HG03565 (cell line): Measurements from ENCODE around the gene PKNOX2.

ENCODE experiments used
- ATAC-seq: cut with Tn5 transposase; IDR thresholded peaks from one replicate; pipeline ENCODE4 v1.9.1; 2021; ENCODE audit warnings: mild to moderate bottlenecking, moderate library complexity; ENCODE audit not compliant: unreplicated experiment

Gene PKNOX2, protein sequence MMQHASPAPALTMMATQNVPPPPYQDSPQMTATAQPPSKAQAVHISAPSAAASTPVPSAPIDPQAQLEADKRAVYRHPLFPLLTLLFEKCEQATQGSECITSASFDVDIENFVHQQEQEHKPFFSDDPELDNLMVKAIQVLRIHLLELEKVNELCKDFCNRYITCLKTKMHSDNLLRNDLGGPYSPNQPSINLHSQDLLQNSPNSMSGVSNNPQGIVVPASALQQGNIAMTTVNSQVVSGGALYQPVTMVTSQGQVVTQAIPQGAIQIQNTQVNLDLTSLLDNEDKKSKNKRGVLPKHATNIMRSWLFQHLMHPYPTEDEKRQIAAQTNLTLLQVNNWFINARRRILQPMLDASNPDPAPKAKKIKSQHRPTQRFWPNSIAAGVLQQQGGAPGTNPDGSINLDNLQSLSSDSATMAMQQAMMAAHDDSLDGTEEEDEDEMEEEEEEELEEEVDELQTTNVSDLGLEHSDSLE

DNA sequence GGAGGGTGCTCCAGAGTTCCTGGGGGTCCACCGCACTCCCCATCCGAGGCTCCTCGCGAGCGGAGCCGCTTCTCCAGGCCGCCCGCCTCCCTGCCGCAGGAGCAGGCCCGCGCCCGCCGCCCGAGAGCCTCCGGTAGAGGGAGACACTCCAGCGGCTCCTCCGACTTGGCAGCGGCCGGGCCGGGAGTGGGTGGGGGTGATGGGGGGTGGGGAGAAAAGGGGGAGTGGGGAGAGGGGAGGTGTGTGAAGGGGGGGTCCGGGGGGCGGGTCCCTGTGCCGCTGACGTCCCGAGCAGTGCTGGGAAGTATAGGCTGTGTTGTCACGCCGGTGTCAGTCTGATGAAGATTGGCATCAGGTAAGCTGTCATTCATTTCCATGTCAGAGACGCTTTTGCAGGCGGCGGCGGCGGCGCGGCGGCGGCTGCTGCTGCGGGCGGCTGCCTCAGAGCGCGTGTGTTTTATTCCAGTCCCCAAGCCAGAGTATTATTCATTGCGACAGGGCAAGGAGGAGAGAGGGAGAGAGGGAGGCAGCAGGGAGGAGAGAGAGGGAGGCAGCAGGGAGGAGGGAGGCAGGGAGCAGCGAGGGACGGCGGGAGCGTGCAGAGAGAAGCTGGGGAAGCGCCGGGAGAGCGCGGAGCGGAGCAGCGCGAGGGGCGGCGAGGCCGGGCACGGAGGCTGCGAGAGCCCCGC, at the start of gene PKNOX2:
Gene PKNOX2 (plus strand): TSS at position 330 of the 689 bp plus-strand sequence. CDS start 186,555 bp downstream, outside the sequence.
- no peak for ATAC-seq

DNA sequence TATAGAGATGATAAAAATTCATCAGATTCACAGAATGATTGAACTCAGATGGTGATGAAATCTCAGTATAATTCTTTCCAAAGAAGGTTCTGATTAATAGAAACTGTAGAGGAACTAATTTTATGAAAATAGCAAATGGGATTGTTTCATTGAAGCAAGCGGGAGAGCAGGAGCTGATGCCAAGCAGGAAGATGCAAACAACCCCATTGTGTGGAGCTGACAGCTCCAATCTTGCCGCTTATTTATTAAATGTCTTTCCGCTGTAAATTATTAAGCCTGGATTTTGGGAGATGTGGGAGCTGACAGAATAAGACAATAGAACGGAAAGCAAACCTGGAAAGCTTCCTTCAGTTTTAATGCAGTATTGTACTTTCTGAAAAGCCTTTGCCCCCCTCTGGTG, 47.1 kb upstream of the PKNOX2 start:
- ATAC-seq = no peak

DNA sequence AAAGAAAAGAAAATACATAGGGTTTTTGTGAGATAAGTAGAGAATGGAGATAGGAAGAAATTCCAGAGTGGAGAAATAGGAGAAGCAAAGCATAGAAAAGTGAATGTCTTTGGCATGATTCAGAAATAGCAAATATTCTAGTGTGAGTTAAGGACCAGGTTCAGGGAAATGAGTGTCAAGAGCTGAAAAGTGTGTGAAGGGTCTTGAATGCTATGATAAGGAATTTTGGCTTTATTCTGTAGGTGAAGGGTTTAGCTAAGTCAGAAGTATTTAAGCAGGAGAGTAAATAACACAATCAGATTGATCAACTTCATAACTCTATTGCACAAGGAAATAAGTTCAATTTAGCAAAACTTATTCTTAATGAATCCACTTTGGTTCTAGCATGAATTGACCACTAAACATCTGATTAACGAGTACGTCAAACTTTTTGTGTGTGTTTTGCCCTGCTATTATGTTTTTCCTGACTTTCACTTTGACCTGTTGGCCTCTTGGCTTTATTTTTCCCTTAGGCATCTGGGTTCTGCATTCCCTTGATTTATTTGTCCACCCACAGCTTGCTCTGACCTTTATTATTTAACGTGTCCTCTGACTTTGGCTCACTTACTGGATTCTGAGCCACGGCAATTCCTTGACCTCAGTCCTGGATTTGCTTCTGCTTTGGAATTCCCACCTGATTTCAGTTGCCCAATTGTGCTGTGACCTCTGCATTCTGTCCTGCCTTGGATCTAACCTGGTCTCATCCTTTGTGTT, 41.2 kb upstream of the PKNOX2 start:
- no peak for ATAC-seq

DNA sequence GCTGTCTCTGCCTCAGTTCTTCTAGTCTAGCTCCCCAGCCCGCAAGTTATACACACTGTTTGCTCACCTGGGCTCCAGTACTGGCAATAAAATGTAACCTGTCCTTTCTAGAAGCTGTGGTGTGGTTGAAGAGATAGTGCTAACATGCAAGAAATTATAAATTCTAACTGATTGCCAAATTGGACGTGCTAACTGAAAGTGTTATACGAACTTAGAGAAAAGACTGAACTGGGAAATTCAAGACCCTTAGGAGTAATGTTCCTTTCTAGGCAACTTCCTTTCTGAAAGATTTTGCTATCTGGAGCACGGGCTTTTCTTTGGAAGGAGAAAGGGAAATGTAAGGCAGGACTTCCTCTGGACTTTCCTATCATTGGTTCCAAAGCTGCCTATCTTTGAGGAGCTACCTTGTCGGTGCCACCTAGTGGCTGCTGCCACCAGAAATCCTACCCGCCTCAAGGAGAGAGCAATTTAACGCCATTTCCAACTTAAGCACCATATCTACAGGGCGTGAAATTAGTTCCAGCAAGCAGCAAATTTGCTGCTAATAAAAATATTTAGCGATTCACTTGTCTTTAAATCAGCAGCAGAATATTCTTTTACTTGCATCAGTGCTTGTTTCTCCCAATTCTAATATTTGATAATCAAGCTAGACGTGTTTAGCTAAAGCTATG, 40.5 kb upstream of the PKNOX2 start:
- peak; percentile 53 for ATAC-seq

DNA sequence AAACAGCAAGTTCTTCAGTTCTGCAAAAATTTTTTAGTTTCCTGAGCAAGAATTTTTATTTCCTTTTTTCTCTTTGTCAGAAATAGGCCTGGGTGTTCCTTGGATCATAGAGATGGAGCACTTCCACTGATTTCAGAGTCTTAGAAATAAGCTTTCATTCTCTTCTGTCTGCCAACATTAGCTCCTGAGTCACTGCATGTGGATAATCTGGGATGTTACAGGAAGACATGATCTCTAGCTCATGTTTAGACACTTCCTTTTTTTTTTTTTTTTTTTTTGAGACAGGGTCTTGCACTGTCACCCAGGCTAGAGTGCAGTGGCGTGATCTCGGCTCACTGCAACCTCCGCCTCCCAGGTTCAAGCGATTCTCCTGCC, 39.9 kb upstream of the PKNOX2 start:
- ATAC-seq = no peak

DNA sequence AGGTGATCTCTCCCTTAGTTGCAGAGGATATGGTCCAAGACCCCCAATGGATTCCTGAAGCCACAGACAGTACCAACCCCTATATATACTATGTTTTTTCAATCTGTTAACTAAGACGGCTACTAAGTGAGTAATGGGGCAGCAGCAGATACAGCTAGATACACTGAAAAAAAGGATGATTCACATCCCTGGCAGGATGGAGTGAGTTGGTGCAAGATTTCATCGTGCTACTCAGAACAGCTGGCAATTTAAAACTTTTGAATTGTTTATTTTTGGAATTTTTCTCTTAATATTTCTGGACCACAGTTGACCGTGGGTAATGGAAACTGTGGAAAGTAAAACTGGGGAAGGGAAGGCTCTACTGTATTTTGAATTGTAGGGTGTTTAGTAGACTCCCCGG, 36.1 kb upstream of the PKNOX2 start:
- ATAC-seq = no peak

DNA sequence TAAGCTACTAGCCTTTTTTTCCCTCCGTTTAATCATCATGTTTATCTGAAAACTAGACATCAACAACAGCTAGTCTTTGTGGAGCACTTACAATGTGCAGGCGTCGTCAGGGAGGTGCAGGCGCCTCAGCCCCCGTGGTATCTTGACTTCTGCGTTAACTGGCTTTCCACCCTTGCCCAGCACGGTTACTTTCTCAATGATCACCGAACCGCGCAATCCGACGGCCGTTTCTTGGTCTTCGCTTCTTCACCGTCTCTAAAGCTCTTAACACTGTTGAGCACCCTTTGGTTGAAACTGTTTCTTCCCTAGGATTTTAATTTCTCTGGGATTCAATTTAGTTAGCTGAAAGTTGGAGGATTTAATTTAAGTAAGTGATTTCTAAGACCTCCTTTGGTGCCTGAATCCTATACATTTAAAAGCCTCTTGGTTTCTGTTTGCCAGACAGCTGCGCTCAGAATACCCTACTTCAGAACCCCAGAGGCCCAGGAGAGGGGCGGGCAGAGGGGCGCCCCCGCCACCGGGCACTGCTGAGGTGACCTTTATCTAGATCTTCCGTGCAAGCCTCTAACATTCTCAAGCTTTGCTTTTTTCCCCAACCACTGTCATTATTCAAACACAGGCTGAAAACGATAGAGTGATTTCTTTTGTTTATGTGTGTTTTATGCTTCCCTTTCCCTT, 35.1 kb upstream of the PKNOX2 start:
- no peak for ATAC-seq

DNA sequence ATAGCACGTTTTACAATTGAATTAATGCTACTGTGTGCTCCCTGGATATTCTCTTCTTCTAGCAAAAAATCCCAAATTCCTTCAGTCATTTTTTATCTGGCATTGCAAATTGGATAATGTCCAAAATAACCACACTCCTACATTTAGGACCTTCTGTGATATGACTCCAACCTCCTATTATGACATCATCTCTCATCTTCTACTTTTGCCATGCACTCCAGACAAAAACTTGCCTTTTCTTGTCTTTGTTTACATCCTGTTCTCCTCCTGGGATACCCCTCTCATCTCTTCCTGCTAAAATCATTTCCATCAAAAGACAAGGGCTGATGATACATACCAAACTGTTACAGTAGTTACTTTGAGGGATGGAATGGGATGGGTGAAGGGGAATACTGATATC, 32.5 kb upstream of the PKNOX2 start:
- no peak for ATAC-seq

DNA sequence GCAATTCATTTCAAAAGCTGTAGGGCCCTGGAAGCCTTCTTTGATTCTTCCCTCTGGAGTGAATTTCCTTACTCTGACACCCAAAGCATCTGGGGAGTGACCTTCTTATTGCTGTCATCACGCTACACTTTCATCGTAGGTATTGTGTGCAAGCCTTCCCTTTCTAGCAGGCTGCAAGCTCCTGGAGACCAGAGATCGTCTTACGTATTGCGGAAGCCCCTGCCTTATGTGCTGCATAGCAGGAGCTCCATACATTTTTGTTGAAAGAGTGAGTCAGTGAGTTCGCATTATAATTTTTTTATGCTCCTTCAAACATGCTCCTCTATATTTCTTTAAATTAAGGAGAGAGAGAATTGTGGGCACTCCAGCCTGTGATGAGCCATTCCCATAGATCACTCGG, 32.0 kb upstream of the PKNOX2 start:
- ATAC-seq = no peak

DNA sequence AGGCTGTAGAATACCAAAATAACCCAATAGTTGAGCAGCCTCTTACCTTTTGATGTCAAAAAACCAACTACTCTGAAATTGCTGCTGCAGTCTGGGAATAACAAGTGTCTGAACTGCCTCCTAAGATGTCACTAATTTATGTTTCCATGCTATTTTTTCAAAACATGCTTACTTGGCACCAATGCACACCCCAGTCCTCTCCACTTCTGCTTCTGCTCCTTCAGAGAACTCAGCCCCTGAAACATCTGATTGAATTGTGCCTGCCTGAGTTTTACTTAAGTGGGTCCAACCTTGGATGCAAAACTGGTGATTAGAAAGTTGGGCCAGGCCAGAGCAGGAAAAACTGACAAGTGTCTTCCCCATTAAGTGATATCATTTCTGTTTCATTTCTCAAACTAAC, 28.6 kb upstream of the PKNOX2 start:
- no peak for ATAC-seq

DNA sequence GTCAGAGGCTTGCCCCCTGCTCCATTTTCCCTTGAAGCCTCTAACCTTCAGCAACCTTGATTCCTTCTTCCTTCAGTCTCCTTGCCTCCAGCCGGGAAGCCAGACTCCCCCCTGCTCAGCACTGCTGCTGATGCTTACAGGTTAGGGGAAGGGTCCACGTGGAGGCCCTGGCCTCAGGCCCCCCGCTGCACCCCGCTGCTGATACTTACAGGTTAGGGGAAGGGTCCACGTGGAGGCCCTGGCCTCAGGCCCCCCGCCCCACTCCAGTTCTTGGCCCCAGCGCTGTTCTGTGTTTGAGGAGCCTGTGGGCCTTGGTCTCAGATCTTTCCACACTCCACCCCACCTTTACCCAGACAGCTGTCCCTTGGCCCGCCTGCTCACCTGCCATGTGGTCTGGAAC, 25.6 kb upstream of the PKNOX2 start:
- no peak for ATAC-seq

DNA sequence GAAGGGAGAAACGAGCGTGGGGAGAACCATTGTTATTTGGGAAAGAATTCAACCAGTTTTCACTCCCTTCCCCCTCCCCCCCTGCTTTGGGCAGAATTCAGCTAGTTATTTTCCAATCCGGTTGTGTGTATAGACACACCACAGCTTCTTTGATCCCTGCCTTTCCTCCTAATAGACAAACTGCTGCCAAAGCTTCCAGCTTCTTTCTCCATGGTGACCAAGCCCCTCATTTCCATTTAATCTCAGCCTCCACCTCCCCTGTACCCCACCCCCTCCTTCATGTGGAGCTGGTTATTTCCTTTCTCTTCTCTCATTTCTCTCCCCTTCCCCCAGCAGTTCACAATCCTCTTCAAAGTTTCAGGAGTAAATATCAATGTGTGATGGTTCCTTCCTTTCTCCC, 24.8 kb upstream of the PKNOX2 start:
- no peak for ATAC-seq

DNA sequence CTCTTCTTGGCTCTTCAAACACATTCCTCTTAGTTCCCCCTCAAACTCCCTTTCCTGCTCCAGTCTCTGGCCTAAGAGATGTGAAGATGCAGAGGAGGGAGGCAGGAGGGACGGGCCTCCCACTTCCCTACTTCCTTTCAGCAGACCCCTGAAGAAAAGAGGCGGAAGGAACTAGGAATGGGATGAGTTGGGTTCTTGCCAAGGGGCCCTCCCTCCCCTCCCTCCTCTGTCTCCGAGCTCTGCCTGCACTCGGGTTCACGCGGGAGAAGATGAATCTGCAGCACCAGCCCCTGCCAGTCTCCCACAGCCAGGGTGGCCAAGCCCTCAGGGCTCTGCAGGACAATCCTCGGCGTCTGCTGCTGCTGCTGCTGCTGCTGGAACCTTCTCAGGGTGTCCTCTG, 24.3 kb upstream of the PKNOX2 start:
- no peak for ATAC-seq

DNA sequence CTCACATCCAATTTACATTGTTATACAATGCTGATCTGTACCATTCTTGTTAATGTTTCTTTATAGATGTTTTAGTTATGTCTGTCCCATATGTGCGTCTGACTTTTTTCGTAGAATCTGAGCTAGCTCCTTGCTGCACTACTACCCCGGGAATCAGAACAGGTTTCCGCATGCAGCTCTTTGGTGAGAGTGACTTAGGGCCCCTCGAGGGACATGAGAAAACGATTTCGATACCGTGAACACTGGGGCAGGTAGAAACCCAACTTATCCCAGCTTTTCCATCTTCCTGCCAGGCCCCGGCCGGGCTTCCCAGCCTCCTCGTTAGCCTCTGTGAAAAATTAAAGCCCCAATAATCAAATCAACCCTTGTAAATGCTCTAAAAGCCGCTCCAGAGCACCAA, 23.4 kb upstream of the PKNOX2 start:
- ATAC-seq = no peak

DNA sequence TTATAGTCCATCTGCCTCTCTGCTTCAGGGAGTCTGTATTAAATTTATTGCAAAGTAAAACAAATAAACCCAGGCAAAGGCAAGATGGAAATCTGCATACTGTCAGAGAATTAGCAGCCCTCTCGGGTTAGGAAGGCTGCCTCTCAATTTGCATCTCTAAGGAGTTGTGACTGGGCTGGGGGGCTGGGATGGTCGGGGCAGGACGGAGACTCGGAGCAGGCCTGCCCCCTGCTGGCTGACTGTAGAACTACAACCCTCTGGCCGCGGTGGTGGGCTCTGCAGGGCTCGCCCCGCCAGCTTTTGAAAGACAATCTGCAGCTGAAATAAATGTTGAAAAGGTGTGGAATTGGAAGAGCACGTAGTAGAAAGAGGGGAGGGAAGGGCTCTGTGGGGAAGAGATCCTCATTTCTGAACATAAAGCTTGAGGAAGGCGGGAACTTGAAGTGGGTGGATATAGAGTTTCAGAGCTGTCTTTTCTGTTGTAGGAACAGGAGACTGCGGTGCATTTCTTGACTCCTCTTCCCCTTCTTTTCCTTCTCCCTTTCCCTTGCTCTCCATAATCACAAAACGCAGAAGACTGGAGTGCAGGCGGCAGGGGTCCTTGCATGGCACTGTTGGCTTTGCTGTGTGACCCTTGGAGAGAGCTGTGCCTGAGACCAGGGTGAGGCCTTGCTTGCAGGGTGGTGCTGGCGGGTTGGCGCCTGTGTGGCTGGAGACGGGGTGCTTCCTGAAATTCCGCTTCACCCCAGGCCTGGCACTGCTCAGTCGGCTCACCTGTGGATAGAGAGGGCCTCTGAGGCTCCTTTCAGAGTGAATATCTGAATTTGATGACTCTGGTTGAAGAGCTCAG, 22.6 kb upstream of the PKNOX2 start:
- no peak for ATAC-seq

DNA sequence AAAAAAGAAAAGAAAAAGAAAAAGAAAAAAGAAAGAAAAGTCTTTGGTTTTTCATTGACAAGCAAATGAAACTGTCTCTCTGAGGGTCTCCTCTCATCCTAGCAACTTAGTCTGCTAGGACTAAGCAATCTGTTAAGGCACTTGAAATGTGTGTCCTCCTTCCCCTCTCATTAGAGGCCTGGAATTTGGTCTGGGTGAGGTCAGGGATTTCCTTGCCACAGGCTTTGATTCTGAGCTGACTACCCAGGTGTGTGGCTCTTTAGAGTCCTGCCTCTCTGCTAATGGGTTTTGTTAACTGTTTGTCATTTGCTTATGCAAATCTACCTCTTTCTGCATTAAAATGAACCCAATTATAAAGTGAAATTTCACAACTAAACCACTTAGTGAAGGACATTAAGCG, 18.3 kb upstream of the PKNOX2 start:
- no peak for ATAC-seq

DNA sequence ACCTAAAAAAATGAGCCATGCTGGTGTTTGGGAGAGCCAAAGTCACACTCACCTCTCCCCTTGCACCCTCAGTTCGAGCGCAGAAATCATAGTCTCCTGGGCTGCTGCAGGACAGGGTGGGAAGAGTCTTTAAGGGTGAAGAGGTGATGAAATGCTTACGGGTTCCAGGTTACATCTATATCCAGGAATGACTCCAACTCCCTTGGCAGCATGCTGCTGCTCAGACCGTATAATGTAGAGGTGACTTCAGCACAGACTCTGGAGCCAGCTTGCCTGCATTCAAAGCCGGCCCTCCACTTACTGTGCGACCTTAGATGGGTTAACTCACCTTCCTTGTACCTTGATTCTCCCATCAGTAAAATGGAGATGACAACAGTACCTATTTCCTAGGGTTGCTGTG, 17.3 kb upstream of the PKNOX2 start:
- ATAC-seq = no peak

DNA sequence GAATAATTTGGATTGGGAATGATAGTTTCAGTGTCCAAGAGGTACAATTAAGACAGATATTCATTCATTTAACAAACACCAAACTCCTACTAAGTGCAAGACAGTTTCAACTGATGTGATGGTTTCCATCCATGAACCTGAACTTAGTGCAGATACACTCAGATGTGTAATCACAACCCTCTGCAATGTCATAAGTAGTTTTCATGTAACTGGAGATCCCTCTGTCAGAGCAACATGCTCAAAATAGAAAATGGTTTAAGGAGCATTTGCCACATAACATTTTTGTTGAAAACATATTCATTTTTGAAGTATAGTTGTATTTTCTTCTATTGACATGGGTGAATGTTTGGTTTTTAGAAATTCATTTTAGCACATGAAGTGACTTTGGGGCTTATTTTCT, 16.5 kb upstream of the PKNOX2 start:
- no peak for ATAC-seq

DNA sequence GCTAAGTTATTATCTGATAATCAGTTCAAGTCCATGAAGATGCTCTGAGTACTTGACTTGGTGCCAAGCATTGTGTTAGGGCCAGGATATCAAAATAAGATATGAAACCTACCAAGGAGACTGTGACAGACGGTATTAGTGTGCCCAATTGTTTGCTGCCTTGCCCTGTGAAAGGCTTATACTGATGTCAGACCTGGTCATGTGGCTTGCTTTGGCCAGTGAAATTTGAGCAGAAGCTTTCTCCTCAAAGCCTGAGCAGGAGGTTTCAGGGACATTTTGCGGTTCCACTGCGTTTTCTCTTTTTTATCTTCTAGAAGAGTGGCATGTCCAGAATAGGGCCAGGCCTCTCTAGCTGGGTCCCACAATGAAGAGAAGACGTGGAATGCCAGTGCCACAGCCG, 15.8 kb upstream of the PKNOX2 start:
- no peak for ATAC-seq

DNA sequence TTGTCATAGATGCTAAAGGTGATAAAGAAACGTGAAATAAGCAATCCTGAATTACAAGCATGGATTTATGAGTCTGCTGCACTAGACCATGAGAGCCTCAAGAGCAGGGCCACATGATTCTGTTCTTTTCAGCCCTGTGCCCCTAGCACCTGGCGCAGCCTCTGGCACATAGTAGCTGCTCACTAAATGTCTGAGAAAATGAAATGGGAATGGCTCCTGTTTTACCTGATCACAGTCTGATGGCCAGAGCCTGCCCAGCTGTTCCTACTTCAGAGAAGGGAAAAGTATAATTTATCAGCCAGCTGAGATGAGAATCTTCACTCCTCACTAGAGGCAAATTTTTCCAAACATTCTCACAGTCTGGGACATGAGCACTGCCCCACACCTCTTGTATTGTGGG, 10.7 kb upstream of the PKNOX2 start:
- ATAC-seq = no peak
